ENCODE data around the gene PPM1J. TPM values are rescaled to one million over a fixed set of nuclear protein-coding genes. Genes with fewer than 3 reads are reported as not detected.
"Not testable (repeated sequence)": the region's sequence is repeated elsewhere in the genome, so short reads cannot be mapped to it uniquely, and the experiment has no call there.

The PPM1J gene
- total and polyA plus RNA-seq, 2 of the 13 experiments (the other 11 are each of a cell fraction or from before 2014, with no cell fraction given): 0.07 to 0.22 TPM

DNA sequence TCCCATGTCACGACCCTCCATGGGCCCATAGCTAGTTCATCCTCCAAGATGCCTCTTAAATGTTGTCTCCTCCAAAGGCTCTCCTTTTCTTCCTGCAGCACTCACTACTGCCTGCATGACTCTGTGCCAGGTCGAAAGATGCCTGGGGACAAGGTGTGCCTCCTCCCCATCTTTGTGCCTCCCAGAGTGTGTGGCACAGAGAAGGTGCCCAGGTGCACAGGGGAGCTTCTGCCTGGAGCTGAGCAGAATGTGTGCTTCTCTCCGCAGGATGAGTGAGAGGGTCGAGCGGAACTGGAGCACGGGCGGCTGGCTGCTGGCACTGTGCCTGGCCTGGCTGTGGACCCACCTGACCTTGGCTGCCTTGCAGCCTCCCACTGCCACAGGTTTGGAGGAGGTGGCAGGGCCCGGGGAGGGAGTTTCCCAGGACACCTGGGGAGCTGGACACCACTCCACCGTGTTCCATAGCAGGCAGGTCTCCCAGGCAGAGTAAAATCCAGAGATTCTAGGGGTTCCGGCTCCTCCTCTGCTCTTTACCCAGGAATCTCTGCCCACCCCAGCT lies 6.9 kb upstream of the PPM1J start:
- in situ Hi-C loops (cut with HindIII; ENCODE audit: extremely low pct_ligation_motif_present, low pct_unique_long_range_greater_than_20kb) (loop anchor here (25.0 kb wide), 1 partner anchor 315 kb away; no protein-coding TSS in a partner anchor), intact Hi-C loops (cut with micrococcal nuclease; ENCODE audit: unreplicated experiment) (no loop called here)
- no peak overlapping the region; the same call in 1 of the 2 replicates for H3K9ac ChIP-seq (ENCODE audit: insufficient read depth, low read depth, low read length)
- ATAC-seq (peak; percentile 24), DNase-seq (ENCODE audit: low spot score) (no peak), FAIRE-seq (no peak)
- BruUV-seq (replicated peaks): no TSS peak
- no peaks in the 10 kb centered on the region for H4K20me1 ChIP-seq (ENCODE audit: insufficient read depth, low read length)
- H3K27ac ChIP-seq (ENCODE audit: extremely low read length, insufficient read depth, low read length): no peak overlapping the region
- H3K79me2 ChIP-seq (ENCODE audit: insufficient read depth, low read length): no peaks in the 10 kb centered on the region
- peaks cover 18% of the 10 kb centered on the region for H3K4me1 ChIP-seq (ENCODE audit: insufficient read depth, low read length)
- WGBS (ENCODE audit: low lambda C conversion rate): 18% methylated on average over 4 of the region's 10 CpGs
- CTCF ChIA-PET (ENCODE audit: low intra/inter-chr PET ratio, low total read pairs): interaction anchor here (1.9 kb wide), 1 partner anchor 83 kb away, joined by 7 read pairs; no protein-coding TSS in a partner anchor
- POLR2A ChIA-PET: no interaction called here
- no peaks in the 10 kb centered on the region for H3K36me3 ChIP-seq (replicated peaks in 1 of 2; ENCODE audit: control insufficient read depth in 1 of 2, insufficient read depth in 2 of 2, low read length in 2 of 2)
- peak overlapping the region in 1 of 3 experiments; percentile 65; a peak in 3 of 6 replicates for H3K4me3 ChIP-seq (replicated peaks in 1 of 3; ENCODE audit: insufficient read depth in 1 of 3, low read depth in 2 of 3, low read length in 3 of 3)
- TF ChIP-seq ZNF768 (CRISPR knock-in tag; IDR thresholded peaks at IDR 0.05) (peak; percentile 92), KDM2A (CRISPR knock-in tag; IDR thresholded peaks at IDR 0.05; ENCODE audit: borderline replicate concordance, low read depth) (peak; percentile 16; the same call in 1 of the 2 replicates), ZNF563 (CRISPR knock-in tag; IDR thresholded peaks at IDR 0.05) (no peak), MAFG (CRISPR knock-in tag; IDR thresholded peaks at IDR 0.05) (no peak), NAIF1 (CRISPR knock-in tag; IDR thresholded peaks at IDR 0.05; ENCODE audit: borderline replicate concordance) (no peak), HNRNPL (IDR thresholded peaks at IDR 0.05; ENCODE audit: low read depth, low read length) (0 out of 2 replicates have a peak, but pooled peaks have one; percentile 23)
- H3K9me3 ChIP-seq (ENCODE audit: low read length): no peaks in the 10 kb centered on the region
- peaks cover 1 to 36% of the 10 kb centered on the region in 2 experiments; a peak in 4 of 5 replicates for H3K27me3 ChIP-seq (ENCODE audit: control insufficient read depth in 1 of 2, insufficient read depth in 2 of 2, low read length in 2 of 2)
- H2AFZ ChIP-seq (ENCODE audit: low read length): no peak overlapping the region
- peak overlapping the region; percentile 84 for H3K4me2 ChIP-seq (ENCODE audit: low read depth, low read length)

DNA sequence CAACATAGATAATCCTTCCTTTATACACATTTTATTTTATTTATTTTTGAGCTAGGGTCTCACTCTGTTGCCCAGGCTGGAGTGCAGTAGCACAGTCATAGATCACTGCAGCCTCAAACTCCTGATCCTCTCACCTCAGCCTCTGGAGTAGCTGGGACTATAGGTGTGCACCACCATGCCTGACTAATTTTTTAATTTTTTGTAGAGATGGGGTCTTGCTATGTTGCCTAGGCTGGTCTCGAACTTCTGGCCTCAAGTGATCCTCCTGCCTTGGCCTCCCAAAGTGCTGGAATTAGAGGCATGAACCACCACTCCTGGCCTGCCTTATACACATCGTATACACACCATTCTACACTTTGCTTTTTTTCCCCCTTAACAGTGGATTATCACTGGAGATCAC lies 6.2 kb upstream of the PPM1J start:
- 51% methylated on average over 2 of the region's 2 CpGs for WGBS (ENCODE audit: low lambda C conversion rate)
- intact Hi-C loops (cut with micrococcal nuclease; ENCODE audit: unreplicated experiment); ATAC-seq; H3K4me2 ChIP-seq (ENCODE audit: low read depth, low read length); H3K36me3 ChIP-seq (replicated peaks in 1 of 2; ENCODE audit: control insufficient read depth in 1 of 2, insufficient read depth in 2 of 2, low read length in 2 of 2); POLR2A ChIA-PET; H3K27ac ChIP-seq (ENCODE audit: extremely low read length, insufficient read depth, low read length); H3K79me2 ChIP-seq (ENCODE audit: insufficient read depth, low read length); H2AFZ ChIP-seq (ENCODE audit: low read length); H3K9ac ChIP-seq (ENCODE audit: insufficient read depth, low read depth, low read length); H4K20me1 ChIP-seq (ENCODE audit: insufficient read depth, low read length); BruUV-seq (replicated peaks); DNase-seq (ENCODE audit: low spot score); H3K9me3 ChIP-seq (ENCODE audit: low read length); FAIRE-seq; H3K4me3 ChIP-seq (replicated peaks in 1 of 3; ENCODE audit: insufficient read depth in 1 of 3, low read depth in 2 of 3, low read length in 3 of 3): not testable (repeated sequence)
- H3K4me1 ChIP-seq (ENCODE audit: insufficient read depth, low read length): peaks cover 22% of the 10 kb centered on the region
- in situ Hi-C loops (cut with HindIII; ENCODE audit: extremely low pct_ligation_motif_present, low pct_unique_long_range_greater_than_20kb): loop anchor here (25.0 kb wide), 1 partner anchor 316 kb away; no protein-coding TSS in a partner anchor
- H3K27me3 ChIP-seq (ENCODE audit: control insufficient read depth in 1 of 2, insufficient read depth in 2 of 2, low read length in 2 of 2): peaks cover 1 to 36% of the 10 kb centered on the region in 2 experiments; a peak in 4 of 5 replicates
- CTCF ChIA-PET (ENCODE audit: low intra/inter-chr PET ratio, low total read pairs): interaction anchor here (1.9 kb wide), 1 partner anchor 83 kb away, joined by 7 read pairs; no protein-coding TSS in a partner anchor

Data from HepG2 (cell line).